Neural cell (in vitro differentiated cells): ENCODE measurements around the gene PCNX1.

ENCODE experiments used
- EP300 ChIP-seq: fragments of 450-650 bp; conservative IDR thresholded peaks from 2 replicates; pipeline ENCODE4 v1.6.1; 2014; ENCODE audit warnings: antibody characterized with exemption, mild to moderate bottlenecking, moderate library complexity; ENCODE audit not compliant: poor library complexity, severe bottlenecking
- EZH2 ChIP-seq: fragments of 200-600, 300-800 bp; shearing (Covaris generic), sonication (generic); IDR thresholded peaks from 2 replicates; pipeline ENCODE4 v1.6.1; 2014; ENCODE audit warnings: antibody characterized with exemption, low read length, borderline replicate concordance, mild to moderate bottlenecking; ENCODE audit not compliant: insufficient read depth, poor library complexity, severe bottlenecking
- MXI1 ChIP-seq: fragments of 450-650 bp; conservative IDR thresholded peaks from 2 replicates; pipeline ENCODE4 v1.6.1; 2014; ENCODE audit warnings: antibody characterized with exemption, mild to moderate bottlenecking; ENCODE audit not compliant: poor library complexity, severe bottlenecking
- POLR2AphosphoS5 ChIP-seq: IDR thresholded peaks from 2 replicates; pipeline ENCODE4 v1.6.1; 2012
- RAD21 ChIP-seq: fragments of 450-650 bp; conservative IDR thresholded peaks from 2 replicates; pipeline ENCODE4 v1.6.1; 2014; ENCODE audit warnings: antibody characterized with exemption, mild to moderate bottlenecking, moderate library complexity
- SMC3 ChIP-seq: fragments of 450-650 bp; conservative IDR thresholded peaks from 2 replicates; pipeline ENCODE4 v1.6.1; 2014; ENCODE audit warnings: antibody characterized with exemption, mild to moderate bottlenecking, moderate library complexity; ENCODE audit not compliant: poor library complexity
- TAF1 ChIP-seq: IDR thresholded peaks from 2 replicates; pipeline ENCODE4 v1.6.1; 2012; ENCODE audit warnings: low read depth
- TF ChIP-seq, protein P1 (sequence below): fragments of 450-650 bp; IDR thresholded peaks from 2 replicates; pipeline ENCODE4 v1.5.1; 2014; ENCODE audit warnings: antibody characterized with exemption, mild to moderate bottlenecking, moderate library complexity; ENCODE audit not compliant: poor library complexity, severe bottlenecking
- TF ChIP-seq, protein P2 (sequence below): IDR thresholded peaks from 2 replicates; pipeline ENCODE4 v1.6.1; 2012; ENCODE audit warnings: borderline replicate concordance

DNA sequence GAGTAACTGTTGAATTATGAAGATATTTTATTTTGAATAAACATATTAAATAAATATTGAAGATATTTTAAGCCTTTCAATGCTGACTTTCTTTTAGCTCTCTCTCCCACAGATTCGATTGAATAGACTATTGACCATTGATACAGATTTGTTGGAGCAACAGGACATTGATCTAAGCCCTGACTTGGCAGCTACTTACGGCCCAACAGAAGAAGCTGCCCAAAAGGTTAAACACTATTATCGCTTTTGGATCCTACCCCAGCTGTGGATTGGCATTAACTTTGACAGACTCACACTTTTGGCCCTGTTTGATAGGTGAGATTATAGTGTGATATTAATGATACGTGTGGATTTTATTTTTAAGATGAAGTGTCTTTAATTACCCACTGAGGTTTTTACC lies 105.6 kb downstream of the PCNX1 start:
- TF ChIP-seq, protein P1, sequence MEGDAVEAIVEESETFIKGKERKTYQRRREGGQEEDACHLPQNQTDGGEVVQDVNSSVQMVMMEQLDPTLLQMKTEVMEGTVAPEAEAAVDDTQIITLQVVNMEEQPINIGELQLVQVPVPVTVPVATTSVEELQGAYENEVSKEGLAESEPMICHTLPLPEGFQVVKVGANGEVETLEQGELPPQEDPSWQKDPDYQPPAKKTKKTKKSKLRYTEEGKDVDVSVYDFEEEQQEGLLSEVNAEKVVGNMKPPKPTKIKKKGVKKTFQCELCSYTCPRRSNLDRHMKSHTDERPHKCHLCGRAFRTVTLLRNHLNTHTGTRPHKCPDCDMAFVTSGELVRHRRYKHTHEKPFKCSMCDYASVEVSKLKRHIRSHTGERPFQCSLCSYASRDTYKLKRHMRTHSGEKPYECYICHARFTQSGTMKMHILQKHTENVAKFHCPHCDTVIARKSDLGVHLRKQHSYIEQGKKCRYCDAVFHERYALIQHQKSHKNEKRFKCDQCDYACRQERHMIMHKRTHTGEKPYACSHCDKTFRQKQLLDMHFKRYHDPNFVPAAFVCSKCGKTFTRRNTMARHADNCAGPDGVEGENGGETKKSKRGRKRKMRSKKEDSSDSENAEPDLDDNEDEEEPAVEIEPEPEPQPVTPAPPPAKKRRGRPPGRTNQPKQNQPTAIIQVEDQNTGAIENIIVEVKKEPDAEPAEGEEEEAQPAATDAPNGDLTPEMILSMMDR: no peak
- TF ChIP-seq SMC3 (no peak), EZH2 (no peak), RAD21 (no peak), EP300 (no peak), POLR2AphosphoS5 (no peak), TAF1 (no peak), MXI1 (no peak)
- TF ChIP-seq, protein P2, sequence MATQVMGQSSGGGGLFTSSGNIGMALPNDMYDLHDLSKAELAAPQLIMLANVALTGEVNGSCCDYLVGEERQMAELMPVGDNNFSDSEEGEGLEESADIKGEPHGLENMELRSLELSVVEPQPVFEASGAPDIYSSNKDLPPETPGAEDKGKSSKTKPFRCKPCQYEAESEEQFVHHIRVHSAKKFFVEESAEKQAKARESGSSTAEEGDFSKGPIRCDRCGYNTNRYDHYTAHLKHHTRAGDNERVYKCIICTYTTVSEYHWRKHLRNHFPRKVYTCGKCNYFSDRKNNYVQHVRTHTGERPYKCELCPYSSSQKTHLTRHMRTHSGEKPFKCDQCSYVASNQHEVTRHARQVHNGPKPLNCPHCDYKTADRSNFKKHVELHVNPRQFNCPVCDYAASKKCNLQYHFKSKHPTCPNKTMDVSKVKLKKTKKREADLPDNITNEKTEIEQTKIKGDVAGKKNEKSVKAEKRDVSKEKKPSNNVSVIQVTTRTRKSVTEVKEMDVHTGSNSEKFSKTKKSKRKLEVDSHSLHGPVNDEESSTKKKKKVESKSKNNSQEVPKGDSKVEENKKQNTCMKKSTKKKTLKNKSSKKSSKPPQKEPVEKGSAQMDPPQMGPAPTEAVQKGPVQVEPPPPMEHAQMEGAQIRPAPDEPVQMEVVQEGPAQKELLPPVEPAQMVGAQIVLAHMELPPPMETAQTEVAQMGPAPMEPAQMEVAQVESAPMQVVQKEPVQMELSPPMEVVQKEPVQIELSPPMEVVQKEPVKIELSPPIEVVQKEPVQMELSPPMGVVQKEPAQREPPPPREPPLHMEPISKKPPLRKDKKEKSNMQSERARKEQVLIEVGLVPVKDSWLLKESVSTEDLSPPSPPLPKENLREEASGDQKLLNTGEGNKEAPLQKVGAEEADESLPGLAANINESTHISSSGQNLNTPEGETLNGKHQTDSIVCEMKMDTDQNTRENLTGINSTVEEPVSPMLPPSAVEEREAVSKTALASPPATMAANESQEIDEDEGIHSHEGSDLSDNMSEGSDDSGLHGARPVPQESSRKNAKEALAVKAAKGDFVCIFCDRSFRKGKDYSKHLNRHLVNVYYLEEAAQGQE: no peak
